Uterus (tissue), 2 donors: Measurements from ENCODE around the gene WDR43.

Source experiments
- CTCF ChIP-seq, 4 experiments: fragments of 200-600 bp in 2 of 4; fragments of 450-650 bp in 2 of 4; sonication (generic) in 2 of 4; IDR thresholded peaks; one replicate each; pipeline ENCODE4 v1.5.1; 2016 to 2019; ENCODE audit warnings: antibody characterized with exemption in 4 of 4, mild to moderate bottlenecking in 2 of 4, moderate library complexity in 1 of 4
- POLR2A ChIP-seq, 2 donors: fragments of 450-650 bp; IDR thresholded peaks; one replicate each; pipeline ENCODE4 v1.6.1; 2016; ENCODE audit warnings: antibody characterized with exemption in 2 of 2, mild to moderate bottlenecking in 1 of 2, moderate library complexity in 1 of 2

- TF ChIP-seq CTCF (IDR thresholded peaks at IDR 0.05) (no peak), POLR2A (IDR thresholded peaks at IDR 0.05) (no peak)
Measured at GRCh38 chr2:28904802-28905457, 10.5 kb downstream of the WDR43 start.
